Measurements from ENCODE around the gene WWC2.

The WWC2 gene

GRCh38 chr4:183333983-183334382 lies 234.9 kb downstream of the WWC2 start:
- H3K27ac ChIP-seq, result no peak overlapping the region
- no peak for TF ChIP-seq ZFX (IDR thresholded peaks at IDR 0.05)

- H3K27ac ChIP-seq, result no peak overlapping the region
- no peak for TF ChIP-seq ZFX (IDR thresholded peaks at IDR 0.05)
- no peak for TF ChIP-seq CTCF (conservative IDR thresholded peaks at IDR 0.05)
Observed at GRCh38 chr4:183335369-183335940, 236.4 kb downstream of the WWC2 start.

GRCh38 chr4:183337349-183337748 lies 238.3 kb downstream of the WWC2 start:
- no peak for TF ChIP-seq CTCF (conservative IDR thresholded peaks at IDR 0.05)
- no peak for TF ChIP-seq ZFX (IDR thresholded peaks at IDR 0.05)
- no peak overlapping the region for H3K27ac ChIP-seq

GRCh38 chr4:183337833-183338232 lies 238.8 kb downstream of the WWC2 start:
- no peak overlapping the region for H3K27ac ChIP-seq
- TF ChIP-seq ZFX (IDR thresholded peaks at IDR 0.05) (no peak), CTCF (conservative IDR thresholded peaks at IDR 0.05) (no peak)

GRCh38 chr4:183342541-183343533 lies 243.8 kb downstream of the WWC2 start:
- TF ChIP-seq CTCF (conservative IDR thresholded peaks at IDR 0.05) (no peak), ZFX (IDR thresholded peaks at IDR 0.05) (no peak)
- H3K27ac ChIP-seq, result no peak overlapping the region

GRCh38 chr4:183343730-183344129 lies 244.7 kb downstream of the WWC2 start:
- no peak overlapping the region for H3K27ac ChIP-seq

More at GRCh38 chr4:183343730-183344129, 244.7 kb downstream of the WWC2 start:
- TF ChIP-seq ZFX (IDR thresholded peaks at IDR 0.05) (no peak), CTCF (conservative IDR thresholded peaks at IDR 0.05) (no peak)

All from C4-2B (cell line).